HG02870 (cell line): ENCODE data around the gene AGTRAP.

Source experiments
- ATAC-seq: cut with Tn5 transposase; IDR thresholded peaks from one replicate; pipeline ENCODE4 v1.9.1; 2021; ENCODE audit warnings: mild to moderate bottlenecking, moderate library complexity; ENCODE audit not compliant: unreplicated experiment

Gene AGTRAP

DNA sequence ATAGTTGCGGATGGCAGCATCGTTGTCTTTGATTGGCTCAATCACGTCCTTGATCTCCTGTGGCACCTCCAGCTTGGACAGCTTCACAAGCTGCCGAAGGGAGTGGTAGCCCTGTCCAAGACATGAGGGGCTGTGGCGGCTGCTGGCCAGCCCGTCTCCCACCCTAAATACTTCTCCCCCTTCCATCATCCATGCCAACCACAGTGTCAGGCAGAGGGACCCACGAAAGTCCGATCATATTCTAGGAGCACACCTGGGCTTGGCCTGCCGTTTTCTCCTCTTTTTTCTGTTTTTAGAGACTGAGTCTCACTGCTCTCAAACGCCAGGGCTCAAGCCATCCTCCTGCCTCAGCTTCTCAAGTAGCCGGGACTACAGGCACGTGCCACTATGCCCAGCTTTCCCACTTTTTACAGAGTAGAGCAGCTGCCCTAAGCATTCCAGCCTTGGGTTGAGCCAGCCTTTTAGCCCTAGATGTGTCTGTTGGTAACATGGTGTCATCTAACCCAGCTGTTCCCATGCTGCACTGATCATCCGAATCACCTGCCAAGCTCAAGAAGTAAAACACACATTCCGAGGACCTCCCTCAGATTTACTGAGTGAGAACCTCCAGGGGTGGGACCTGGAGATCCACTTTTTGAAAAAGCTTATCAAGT is 59.4 kb downstream of the AGTRAP start:
- ATAC-seq: no peak

DNA sequence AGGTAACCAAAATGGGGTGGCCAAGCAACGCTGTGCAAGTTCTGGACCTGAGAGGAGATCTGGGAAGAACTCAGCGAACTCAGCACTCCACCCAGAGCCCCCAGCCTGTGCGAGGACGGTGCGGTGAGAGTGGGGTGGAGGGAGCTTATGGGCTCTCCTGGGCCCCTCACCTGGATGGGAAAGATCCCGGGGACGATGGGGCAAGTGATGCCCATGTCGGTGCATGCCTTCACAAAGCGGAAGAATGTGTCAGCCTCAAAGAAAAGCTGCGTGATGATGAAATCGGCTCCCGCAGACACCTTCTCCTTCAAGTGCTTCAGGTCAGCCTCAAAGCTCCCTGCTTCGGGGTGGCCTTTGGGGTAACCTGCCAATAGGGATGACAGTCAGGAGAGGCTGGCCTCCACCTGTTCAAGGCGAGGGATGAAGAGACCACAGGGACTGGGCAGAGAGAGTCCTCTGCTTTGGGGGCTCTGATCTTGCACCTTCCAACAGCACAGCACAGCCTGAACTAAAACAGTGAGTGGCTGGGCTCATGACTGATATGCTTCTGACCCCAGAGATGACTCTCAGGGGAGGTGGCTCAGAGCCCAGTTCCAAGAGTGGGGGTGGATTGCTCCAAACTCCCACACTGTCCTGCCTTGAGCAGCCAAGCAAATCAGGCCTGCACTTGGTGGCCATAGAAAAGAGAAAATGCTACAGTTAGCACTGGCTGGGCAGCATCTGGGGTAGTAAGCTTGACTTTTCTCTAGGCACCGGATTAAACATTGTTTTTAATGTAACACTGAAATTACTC is 60.3 kb downstream of the AGTRAP start:
- ATAC-seq: no peak

DNA sequence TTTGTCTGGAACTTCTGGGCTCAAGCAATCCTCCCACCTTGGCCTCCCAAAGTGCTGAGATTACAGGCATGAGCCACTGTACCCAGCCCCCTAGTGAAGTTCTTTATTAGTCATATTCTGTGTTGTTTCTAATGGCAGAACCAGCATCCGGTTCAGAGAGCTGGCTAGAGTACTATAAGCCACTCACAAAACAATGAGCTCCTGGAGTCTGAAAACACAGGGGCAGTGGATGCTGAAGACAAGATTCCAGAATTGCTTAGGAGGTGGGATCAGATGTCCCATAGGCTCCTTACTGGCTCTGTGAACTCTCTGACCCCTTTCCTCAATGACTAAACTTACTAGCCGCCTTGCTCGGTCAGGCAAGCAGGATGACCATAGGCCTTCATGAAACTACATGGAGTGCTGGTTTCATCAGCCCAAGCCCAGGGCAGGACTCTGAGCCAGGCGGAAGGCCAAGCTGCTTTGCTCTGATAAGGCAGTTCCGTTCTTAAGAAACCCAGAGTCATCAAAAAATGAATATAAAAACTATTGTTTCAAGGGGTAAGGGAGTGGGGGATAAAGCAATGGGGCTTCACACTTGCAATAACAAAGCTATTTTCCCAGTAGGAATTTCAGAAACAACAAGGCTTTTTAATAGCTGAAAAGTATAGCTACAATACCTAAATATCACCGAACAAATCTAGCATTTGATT is 61.7 kb downstream of the AGTRAP start:
- ATAC-seq: no peak

DNA sequence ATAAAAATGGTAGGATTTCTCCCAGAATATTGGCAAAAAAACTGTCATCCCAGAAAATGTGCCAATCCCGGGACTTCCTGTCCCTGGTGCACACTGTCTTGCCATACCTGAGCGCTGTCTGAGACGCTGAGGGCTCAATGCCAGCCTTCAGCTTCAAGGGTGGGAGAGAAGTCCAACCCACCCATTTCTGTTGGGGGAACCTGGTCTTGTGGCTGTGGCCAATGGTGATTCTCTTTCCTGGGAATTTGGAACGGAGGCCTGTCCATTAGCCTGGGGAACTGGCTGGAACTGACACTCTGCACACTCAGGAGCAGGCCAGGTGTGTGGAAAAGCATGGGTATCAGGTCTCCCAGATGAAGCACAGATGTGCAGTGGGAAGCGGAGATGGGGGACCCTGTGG is 63.2 kb downstream of the AGTRAP start:
- ATAC-seq: no peak

DNA sequence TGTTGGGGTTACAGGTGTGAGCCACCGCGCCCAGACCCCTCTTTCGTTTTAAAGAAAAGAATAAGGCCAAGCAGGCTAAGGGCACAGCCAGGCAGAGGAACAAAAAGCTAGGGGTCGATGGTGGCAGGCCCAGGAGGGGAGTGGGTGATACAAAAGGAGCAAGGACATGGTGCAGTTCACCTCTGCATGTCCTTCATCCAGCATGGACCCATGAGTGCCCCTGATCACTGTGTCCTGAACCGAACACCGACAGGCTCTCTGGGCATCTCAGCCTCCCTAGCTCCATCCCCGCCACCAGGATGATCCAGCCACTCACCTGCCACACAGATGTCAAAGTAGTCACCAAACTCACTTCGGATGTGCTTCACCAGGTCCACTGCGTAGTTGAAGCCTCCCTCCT is 64.0 kb downstream of the AGTRAP start:
- no peak for ATAC-seq

DNA sequence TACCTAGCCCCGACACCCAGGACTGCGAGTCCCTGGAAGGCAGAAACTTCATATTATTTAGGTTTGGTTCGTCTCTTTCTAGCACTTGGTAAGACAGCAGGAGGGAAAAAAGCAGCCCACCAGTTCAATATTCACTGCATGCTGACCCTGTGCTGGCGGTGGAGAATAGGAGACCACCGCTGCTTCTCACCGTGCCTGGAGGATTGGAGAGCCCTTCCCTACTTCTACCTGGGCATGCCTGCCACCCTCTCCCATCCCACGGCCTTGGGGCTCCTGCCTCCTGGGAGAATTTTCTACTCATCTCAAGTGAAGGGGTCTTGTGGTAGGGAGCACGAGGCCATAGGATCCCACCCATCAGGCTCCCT is 64.4 kb downstream of the AGTRAP start:
- ATAC-seq: no peak
